Natural killer cell (primary cell): ENCODE results near the gene CNTN2. TPM values are rescaled to one million over a fixed set of nuclear protein-coding genes. Genes with fewer than 3 reads are reported as not detected.

Experiments
- ATAC-seq, 3 donors: fragments of 150-1000 bp in 2 of 3; fragments of 200-7000 bp in 1 of 3; cut with Tn5 transposase; 1 replicate in 1 of 3; 2 replicates in 2 of 3; pipeline ENCODE4 v1.10.0; 2021; ENCODE audit warnings: mild to moderate bottlenecking in 2 of 3, moderate library complexity in 2 of 3
- DNase-seq, 2 donors: peaks; one replicate each; pipeline versions ENCODE4 v3.0.0 to v3.0.0-alpha.2; 2013 to 2021; ENCODE audit warnings: mixed read lengths in 1 of 2
- H3K27ac ChIP-seq: one replicate; pipeline ENCODE4 v1.5.1; 2013; ENCODE audit warnings: mild to moderate bottlenecking, low read length
- H3K27me3 ChIP-seq: one replicate; pipeline ENCODE4 v1.6.1; 2013; ENCODE audit warnings: low read length; ENCODE audit not compliant: control insufficient read depth, insufficient read depth
- H3K36me3 ChIP-seq: one replicate; pipeline ENCODE4 v1.6.1; 2013; ENCODE audit warnings: low read length; ENCODE audit not compliant: control insufficient read depth, insufficient read depth
- H3K4me1 ChIP-seq: one replicate; pipeline ENCODE4 v1.6.1; 2013; ENCODE audit warnings: low read length; ENCODE audit not compliant: control insufficient read depth, insufficient read depth
- H3K4me3 ChIP-seq: one replicate; pipeline ENCODE4 v1.5.1; 2013; ENCODE audit warnings: low read length
- H3K9me3 ChIP-seq: one replicate; pipeline ENCODE4 v1.6.1; 2013; ENCODE audit warnings: low read length; ENCODE audit not compliant: control insufficient read depth, insufficient read depth
- H3K27ac Mint-ChIP-seq, 2 donors: one replicate each; pipeline ENCODE4 v1.8.0; 2022; ENCODE audit warnings: mild to moderate bottlenecking in 2 of 2, mixed read lengths in 2 of 2, moderate library complexity in 1 of 2
- H3K27me3 Mint-ChIP-seq, 2 donors: one replicate each; pipeline ENCODE4 v1.8.0; 2022; ENCODE audit warnings: low read depth in 2 of 2, mixed read lengths in 2 of 2
- H3K36me3 Mint-ChIP-seq: one replicate; pipeline ENCODE4 v1.8.0; 2022; ENCODE audit warnings: mixed read lengths
- H3K4me1 Mint-ChIP-seq, 2 donors: one replicate each; pipeline ENCODE4 v1.8.0; 2022; ENCODE audit warnings: mixed read lengths in 2 of 2
- H3K4me3 Mint-ChIP-seq: one replicate; pipeline ENCODE4 v1.8.0; 2022; ENCODE audit warnings: mild to moderate bottlenecking, moderate library complexity, mixed read lengths
- H3K9me3 Mint-ChIP-seq, 2 donors: one replicate each; pipeline ENCODE4 v1.8.0; 2022; ENCODE audit warnings: mixed read lengths in 2 of 2
- CTCF ChIP-seq: fragments of 200-600 bp; IDR thresholded peaks from one replicate; pipeline ENCODE4 v1.8.0; 2022; ENCODE audit warnings: antibody characterized with exemption
- WGBS: methylation state at CpG from one replicate; pipeline ENCODE4 v1.1.7; 2013; ENCODE audit warnings: missing lambda C conversion rate; ENCODE audit not compliant: insufficient coverage; 5-methylcytosine and 5-hydroxymethylcytosine counted together
- intact Hi-C: fragments of 100-400 bp; cut with micrococcal nuclease; formaldehyde crosslinking; loops from one replicate; pipeline ENCODE4 v1.14.2; 2022
- total RNA-seq, 4 donors: library from RNA; stranded (reverse); fragments of 120-200 nt in 1 of 4; gene quantifications; one replicate each; pipeline versions ENCODE4 v1.2.3 to v1.2.4, GENCODE V29; 2013 to 2022

The CNTN2 gene
- total RNA-seq, 3 donors from 2014 or later (not counting 1 experiment from before 2014, with no cell fraction given): not detected

- ATAC-seq (no peak), DNase-seq (no peak)
- no peaks in the 10 kb centered on the region for H3K36me3 Mint-ChIP-seq
- H3K4me3 Mint-ChIP-seq: no peak overlapping the region
- Histone ChIP-seq H3K36me3 (no peaks in the 10 kb centered on the region), H3K9me3 (no peaks in the 10 kb centered on the region), H3K4me3 (no peak overlapping the region), H3K4me1 (no peaks in the 10 kb centered on the region), H3K27ac (no peak overlapping the region), H3K27me3 (no peaks in the 10 kb centered on the region)
- peaks cover 0 to 10% of the 10 kb centered on the region in 2 donors for H3K27me3 Mint-ChIP-seq
- no peaks in the 10 kb centered on the region for H3K9me3 Mint-ChIP-seq
- H3K4me1 Mint-ChIP-seq: no peaks in the 10 kb centered on the region
- 92% methylated on average over 6 of the region's 6 CpGs for WGBS
- H3K27ac Mint-ChIP-seq: no peak overlapping the region
- intact Hi-C loops: no loop called here
- TF ChIP-seq CTCF: no peak
Measured at GRCh38 chr1:205030241-205030640, 12.8 kb upstream of the CNTN2 start.

- WGBS: 81% methylated on average over 9 of the region's 11 CpGs
- Mint-ChIP-seq H3K36me3 (no peaks in the 10 kb centered on the region), H3K27me3 (peaks cover 0 to 10% of the 10 kb centered on the region in 2 donors), H3K27ac (no peak overlapping the region), H3K4me1 (no peaks in the 10 kb centered on the region), H3K4me3 (no peak overlapping the region), H3K9me3 (no peaks in the 10 kb centered on the region)
- Histone ChIP-seq H3K9me3 (no peaks in the 10 kb centered on the region), H3K36me3 (no peaks in the 10 kb centered on the region), H3K4me3 (no peak overlapping the region), H3K27ac (no peak overlapping the region), H3K4me1 (no peaks in the 10 kb centered on the region), H3K27me3 (no peaks in the 10 kb centered on the region)
- TF ChIP-seq CTCF: no peak
- intact Hi-C loops: no loop called here
- DNase-seq (no peak), ATAC-seq (no peak)
Measured at GRCh38 chr1:205030896-205031295, 12.1 kb upstream of the CNTN2 start.

GRCh38 chr1:205032508-205032907, 10.5 kb upstream of the CNTN2 start:
- H3K4me1 Mint-ChIP-seq: no peaks in the 10 kb centered on the region
- Histone ChIP-seq H3K9me3 (no peaks in the 10 kb centered on the region), H3K4me1 (no peaks in the 10 kb centered on the region), H3K27me3 (no peaks in the 10 kb centered on the region), H3K27ac (no peak overlapping the region), H3K4me3 (no peak overlapping the region), H3K36me3 (no peaks in the 10 kb centered on the region)
- no peak overlapping the region for H3K27ac Mint-ChIP-seq
- no peak overlapping the region for H3K4me3 Mint-ChIP-seq
- no peaks in the 10 kb centered on the region for H3K9me3 Mint-ChIP-seq
- TF ChIP-seq CTCF: no peak
- intact Hi-C loops: no loop called here
- ATAC-seq: no peak
- WGBS: 86% methylated on average over 7 of the region's 7 CpGs
- no peaks in the 10 kb centered on the region for H3K36me3 Mint-ChIP-seq
- H3K27me3 Mint-ChIP-seq: peaks cover 5 to 17% of the 10 kb centered on the region in 2 donors
- DNase-seq: no peak

GRCh38 chr1:205037539-205037938, 5.5 kb upstream of the CNTN2 start:
- Histone ChIP-seq H3K27ac (no peak overlapping the region), H3K4me1 (no peaks in the 10 kb centered on the region), H3K4me3 (no peak overlapping the region), H3K27me3 (peaks cover 5% of the 10 kb centered on the region), H3K9me3 (no peaks in the 10 kb centered on the region), H3K36me3 (no peaks in the 10 kb centered on the region)
- Mint-ChIP-seq H3K27ac (no peak overlapping the region), H3K4me3 (no peak overlapping the region), H3K9me3 (no peaks in the 10 kb centered on the region), H3K27me3 (peaks cover 12 to 22% of the 10 kb centered on the region in 2 donors), H3K4me1 (no peaks in the 10 kb centered on the region), H3K36me3 (no peaks in the 10 kb centered on the region)
- no peak for TF ChIP-seq CTCF
- DNase-seq: no peak
- no peak for ATAC-seq
- 88% methylated on average over 9 of the region's 9 CpGs for WGBS
- intact Hi-C loops: no loop called here
